Pulmonary artery endothelial cell (primary cell): ENCODE measurements around the gene GALNT14. TPM values are rescaled to one million over a fixed set of nuclear protein-coding genes. Genes with fewer than 3 reads are reported as not detected.

ENCODE experiments used
- DNase-seq: peaks from one replicate; pipeline ENCODE4 v3.0.0-alpha.2; 2011; ENCODE audit warnings: low read depth, low spot score
- total RNA-seq: library from RNA; depleted of rRNA; stranded (reverse); fragments of >200 nt; gene quantifications from 2 replicates; pipeline ENCODE4 v1.2.3, GENCODE V29; 2014

The GALNT14 gene
- total RNA-seq, 1 donor from 2014 or later, result not detected

GRCh38 chr2:30860726-30861125 lies 277.5 kb downstream of the GALNT14 start:
- no peak for DNase-seq

Other genes with a start within 250 kb of the GALNT14 start
- gene CAPN14, start 79.1 kb upstream of the GALNT14 start, total RNA-seq, result 0.07 TPM in 1 of 2 replicates, not detected in the other
- 1.7 and 4.1 TPM in 2 replicates for gene EHD3, start 95.7 kb upstream of the GALNT14 start, total RNA-seq